Raji (cell line): Measurements from ENCODE around the gene SUSD1.

Source experiments
- POLR2A ChIP-seq: IDR thresholded peaks from 2 replicates; pipeline ENCODE4 v1.6.1; 2011; ENCODE audit warnings: low read depth, low read length, control low read depth; ENCODE audit not compliant: insufficient read depth

The SUSD1 gene

GRCh38 chr9:112013266-112013665 is 161.8 kb downstream of the SUSD1 start:
- no peak for TF ChIP-seq POLR2A

GRCh38 chr9:112012026-112012902 is 162.8 kb downstream of the SUSD1 start:
- no peak for TF ChIP-seq POLR2A

GRCh38 chr9:112011051-112011620 is 164.0 kb downstream of the SUSD1 start:
- no peak for TF ChIP-seq POLR2A

GRCh38 chr9:112010537-112010936 is 164.6 kb downstream of the SUSD1 start:
- TF ChIP-seq POLR2A, result no peak

- no peak for TF ChIP-seq POLR2A
Observed at GRCh38 chr9:112009656-112010055, 165.4 kb downstream of the SUSD1 start.

GRCh38 chr9:112007575-112008240 is 167.4 kb downstream of the SUSD1 start:
- TF ChIP-seq POLR2A, result no peak

GRCh38 chr9:112006361-112007020 is 168.6 kb downstream of the SUSD1 start:
- TF ChIP-seq POLR2A, result no peak

- no peak for TF ChIP-seq POLR2A
Observed at GRCh38 chr9:112005939-112006338, 169.2 kb downstream of the SUSD1 start.

- no peak for TF ChIP-seq POLR2A
Observed at GRCh38 chr9:112003538-112003937, 171.6 kb downstream of the SUSD1 start.

GRCh38 chr9:112002847-112003457 is 172.1 kb downstream of the SUSD1 start:
- TF ChIP-seq POLR2A, result no peak

GRCh38 chr9:112002131-112002846 is 172.8 kb downstream of the SUSD1 start:
- no peak for TF ChIP-seq POLR2A

GRCh38 chr9:112000743-112001142 is 174.4 kb downstream of the SUSD1 start:
- TF ChIP-seq POLR2A, result no peak

- TF ChIP-seq POLR2A, result no peak
Observed at GRCh38 chr9:111999319-111999718, 175.8 kb downstream of the SUSD1 start.

- no peak for TF ChIP-seq POLR2A
Observed at GRCh38 chr9:111997831-111998230, 177.3 kb downstream of the SUSD1 start.

- TF ChIP-seq POLR2A, result no peak
Observed at GRCh38 chr9:111994831-111995458, 180.2 kb downstream of the SUSD1 start.

GRCh38 chr9:111993319-111993718 is 181.8 kb downstream of the SUSD1 start:
- TF ChIP-seq POLR2A, result no peak
